ENCODE results near the gene CDK5RAP3. TPM values are rescaled to one million over a fixed set of nuclear protein-coding genes. Genes with fewer than 3 reads are reported as not detected.

CDK5RAP3 gene
- total and polyA plus RNA-seq, 2 experiments from 2014 or later, result 92.6 to 106 TPM

DNA sequence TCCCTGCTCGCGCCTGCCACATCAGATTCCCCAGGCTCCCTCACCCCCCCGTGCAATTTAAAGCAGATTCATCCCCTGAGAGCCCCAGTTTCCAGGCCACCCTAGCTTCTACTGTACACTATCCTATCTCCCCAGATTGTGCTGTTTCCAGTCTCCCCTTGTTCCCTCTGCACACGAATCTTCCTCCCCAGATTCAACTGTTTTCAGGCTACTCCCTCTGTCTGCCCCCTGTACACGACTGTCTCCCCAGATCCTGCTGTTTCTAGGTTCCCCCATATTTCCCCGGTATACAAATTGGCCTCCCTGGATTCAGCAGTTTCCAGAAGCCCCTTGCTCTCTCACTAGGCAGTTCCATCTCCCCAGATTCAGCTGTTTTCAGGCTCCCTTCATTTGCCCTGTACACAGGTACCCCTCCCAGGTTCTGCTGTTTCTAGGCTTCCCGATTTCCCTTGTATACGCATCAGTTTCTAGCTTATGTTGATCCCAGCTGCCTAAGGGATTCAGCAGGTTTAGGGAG, 43.7 kb downstream of the CDK5RAP3 start:
- H3K36me3 ChIP-seq (ENCODE audit: insufficient read depth), result no peaks in the 10 kb centered on the region
- Mint-ChIP-seq H3K36me3 (ENCODE audit: low read depth) (no peaks in the 10 kb centered on the region), H3K27ac (no peak overlapping the region; the same call in 1 of the 2 replicates), H3K9me3 (no peaks in the 10 kb centered on the region; the same call in 2 of the 3 replicates), H3K4me3 (no peak overlapping the region), H3K27me3 (ENCODE audit: insufficient read depth, low read depth, poor library complexity) (peaks cover 24% of the 10 kb centered on the region), H3K4me1 (peaks cover 29% of the 10 kb centered on the region)
- ATAC-seq, result no peak
- H3K27me3 ChIP-seq (ENCODE audit: insufficient read depth), result peaks cover 24% of the 10 kb centered on the region
- no peaks in the 10 kb centered on the region for H3K79me2 ChIP-seq (replicated peaks; ENCODE audit: insufficient read depth)
- peak overlapping the region; percentile 81 for H2AFZ ChIP-seq
- no peak overlapping the region for H3K4me3 ChIP-seq
- DNase-seq (ENCODE audit: low spot score), result no peak
- H3K27ac ChIP-seq (ENCODE audit: low read depth), result no peak overlapping the region
- peaks cover 5% of the 10 kb centered on the region for H3K4me1 ChIP-seq (ENCODE audit: insufficient read depth)
- H3K9me2 ChIP-seq (ENCODE audit: insufficient read depth), result no peaks in the 10 kb centered on the region
- H3F3A ChIP-seq (replicated peaks; ENCODE audit: low read depth), result peaks cover 7% of the 10 kb centered on the region; the same call in 1 of the 2 replicates
- 0 out of 2 replicates have a peak, but pooled peaks cover 3% of the 10 kb centered on the region for H4K20me1 ChIP-seq (replicated peaks; ENCODE audit: insufficient read depth)
- TF ChIP-seq STAT1 (IDR thresholded peaks at IDR 0.05; ENCODE audit: unreplicated experiment) (no peak), REST (IDR thresholded peaks at IDR 0.05; ENCODE audit: unreplicated experiment) (no peak), ETS1 (IDR thresholded peaks at IDR 0.05) (no peak), JUNB (IDR thresholded peaks at IDR 0.05; ENCODE audit: unreplicated experiment) (no peak), ZNF114 (CRISPR knock-in tag; IDR thresholded peaks at IDR 0.05) (no peak), POLR2AphosphoS5 (IDR thresholded peaks at IDR 0.05; ENCODE audit: low read depth) (no peak), EZH2phosphoT487 (IDR thresholded peaks at IDR 0.05; ENCODE audit: unreplicated experiment) (no peak)
- H3K4me2 ChIP-seq, result no peak overlapping the region

DNA sequence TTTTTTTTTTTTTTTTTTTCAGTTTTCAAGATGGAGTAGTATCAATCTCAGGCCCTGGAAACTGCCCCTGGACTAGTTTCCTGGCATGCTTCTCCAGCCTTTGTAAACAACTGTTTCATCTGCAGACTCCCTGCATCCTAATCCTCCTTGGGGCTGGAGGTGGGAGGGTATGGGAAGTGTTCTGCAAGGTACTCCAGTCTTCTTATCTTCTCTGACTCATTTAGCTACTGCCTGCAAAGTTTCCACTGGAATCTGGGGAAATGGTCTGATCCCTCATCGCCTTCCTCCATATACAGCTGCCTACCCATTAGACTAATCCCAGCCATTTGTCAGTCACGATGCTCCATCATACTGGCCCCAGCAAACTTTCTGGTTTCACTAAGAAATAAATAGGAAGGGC, 45.2 kb downstream of the CDK5RAP3 start:
- H3K9me3 Mint-ChIP-seq, result no peaks in the 10 kb centered on the region; the same call in 2 of the 3 replicates
- no peak overlapping the region for H3K27ac Mint-ChIP-seq
- no peak overlapping the region for H3K4me2 ChIP-seq
- 0 out of 2 replicates have a peak, but pooled peaks cover 3% of the 10 kb centered on the region for H4K20me1 ChIP-seq (replicated peaks; ENCODE audit: insufficient read depth)
- no peaks in the 10 kb centered on the region for H3K79me2 ChIP-seq (replicated peaks; ENCODE audit: insufficient read depth)
- H3K4me3 ChIP-seq, result no peak overlapping the region
- H2AFZ ChIP-seq, result no peak overlapping the region
- H3K27me3 ChIP-seq (ENCODE audit: insufficient read depth), result peaks cover 24% of the 10 kb centered on the region
- H3F3A ChIP-seq (replicated peaks; ENCODE audit: low read depth), result peaks cover 7% of the 10 kb centered on the region; the same call in 1 of the 2 replicates
- H3K4me1 Mint-ChIP-seq, result peaks cover 29% of the 10 kb centered on the region
- no peaks in the 10 kb centered on the region for H3K36me3 Mint-ChIP-seq (ENCODE audit: low read depth)
- H3K36me3 ChIP-seq (ENCODE audit: insufficient read depth), result no peaks in the 10 kb centered on the region
- no peak overlapping the region for H3K27ac ChIP-seq (ENCODE audit: low read depth)
- H3K27me3 Mint-ChIP-seq (ENCODE audit: insufficient read depth, low read depth, poor library complexity), result peaks cover 21% of the 10 kb centered on the region
- DNase-seq (ENCODE audit: low spot score) (no peak), ATAC-seq (no peak)
- no peak overlapping the region for H3K4me3 Mint-ChIP-seq
- no peaks in the 10 kb centered on the region for H3K9me2 ChIP-seq (ENCODE audit: insufficient read depth)
- peaks cover 5% of the 10 kb centered on the region for H3K4me1 ChIP-seq (ENCODE audit: insufficient read depth)
- TF ChIP-seq NANOG (IDR thresholded peaks at IDR 0.05; ENCODE audit: borderline replicate concordance), result no peak
- no peak for TF ChIP-seq CTCF (conservative IDR thresholded peaks at IDR 0.05; ENCODE audit: low read depth in 2 of 2)
- no peak for TF ChIP-seq ZNF331 (CRISPR knock-in tag; IDR thresholded peaks at IDR 0.05; ENCODE audit: low read depth)
- TF ChIP-seq STAT1 (IDR thresholded peaks at IDR 0.05; ENCODE audit: unreplicated experiment), result no peak
- TF ChIP-seq CREB1 (CRISPR knock-in tag; IDR thresholded peaks at IDR 0.05; ENCODE audit: low read depth), result no peak
- no peak for TF ChIP-seq EZH2 (IDR thresholded peaks at IDR 0.05; ENCODE audit: low read depth, unreplicated experiment)
